Left cardiac atrium (tissue), 4 donors: ENCODE results near the gene DAB2. TPM values are rescaled to one million over a fixed set of nuclear protein-coding genes. Genes with fewer than 3 reads are reported as not detected.

Source experiments
- ATAC-seq, 2 donors: fragments of 200-7000 bp; cut with Tn5 transposase; one replicate each; pipeline ENCODE4 v1.9.1; 2020; ENCODE audit warnings: mild to moderate bottlenecking in 2 of 2, moderate library complexity in 2 of 2
- DNase-seq: peaks from one replicate; pipeline ENCODE4 v3.0.0-alpha.2; 2020
- intact Hi-C, 2 donors: fragments of 100-400 bp; cut with DNase I; formaldehyde crosslinking; loops; one replicate each; pipeline versions ENCODE4 v1.14.1 to v1.15.1; 2022 to 2023
- total RNA-seq, 2 donors: library from RNA; stranded (reverse); fragmentation: NEBNext Ultra II Directional; extraction: Animal tissue kit (Norgen Biotek cat#: 25700); gene quantifications; one replicate each; pipeline ENCODE4 v1.2.1, GENCODE V29; 2021
- donor health status: DM: no; HTN: yes; CAD: no.
- donor health status: DM: no; HTN: yes; CAD: no; lungs with severe emphysema.
- donor health status: DM: yes; HTN: yes; CAD: no.
- donor health status: Dilated cardiomyopathy.

DAB2 gene
- total RNA-seq, 2 donors from 2014 or later, result 58.2 to 67.3 TPM

- ATAC-seq, result no peak
- intact Hi-C loops, result no loop called here
- no peak for DNase-seq
Observed at GRCh38 chr5:39450487-39450886, 25.7 kb upstream of the DAB2 start.

GRCh38 chr5:39449591-39449990, 24.8 kb upstream of the DAB2 start:
- intact Hi-C loops, result no loop called here
- ATAC-seq (no peak), DNase-seq (no peak)

- intact Hi-C loops, result no loop called here
- ATAC-seq, result no peak
- no peak for DNase-seq
Observed at GRCh38 chr5:39448506-39449128, 23.8 kb upstream of the DAB2 start.

- intact Hi-C loops, result no loop called here
- DNase-seq (no peak), ATAC-seq (no peak)
Observed at GRCh38 chr5:39447968-39448367, 23.2 kb upstream of the DAB2 start.

GRCh38 chr5:39447059-39447458, 22.3 kb upstream of the DAB2 start:
- intact Hi-C loops, result no loop called here
- no peak for DNase-seq
- ATAC-seq, result no peak

DNA sequence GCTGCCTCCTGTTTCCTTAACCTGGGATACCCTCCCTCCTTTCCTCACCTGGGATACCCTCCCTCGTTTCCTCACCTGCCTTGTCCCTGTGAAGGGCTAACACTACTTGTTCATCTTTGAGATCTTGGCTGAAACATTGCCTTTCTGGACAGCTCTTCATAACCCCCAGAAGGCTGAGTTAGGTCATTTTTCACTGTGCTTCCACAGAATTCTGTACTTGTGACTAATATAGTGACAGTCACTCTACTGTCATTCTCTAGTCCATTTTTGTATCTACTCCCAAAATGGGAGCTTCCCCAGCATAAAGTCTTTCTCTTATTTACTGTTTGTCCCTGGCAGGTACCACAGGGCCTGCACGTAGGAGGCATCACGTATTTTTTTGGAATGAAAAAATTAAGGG, 21.5 kb upstream of the DAB2 start:
- ATAC-seq (no peak), DNase-seq (no peak)
- intact Hi-C loops, result no loop called here

DNA sequence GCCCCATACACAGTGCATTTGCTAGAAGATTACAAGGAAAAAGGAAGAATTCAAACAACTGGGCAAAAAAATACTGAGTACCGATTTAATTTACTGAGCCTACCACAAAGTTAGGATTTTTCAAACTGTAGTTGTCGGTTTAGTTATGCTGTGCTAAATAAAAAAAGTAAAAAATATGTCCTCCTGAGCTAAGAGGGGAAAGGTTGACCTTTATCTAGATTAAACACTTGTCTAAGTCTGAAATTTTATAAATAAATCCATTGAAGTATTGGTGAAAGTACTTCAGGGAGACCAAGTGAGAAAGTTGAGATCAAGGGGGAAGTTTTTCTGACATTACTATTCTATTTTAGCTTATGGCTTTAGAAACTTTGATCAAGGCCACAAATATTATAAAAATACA, 19.1 kb upstream of the DAB2 start:
- intact Hi-C loops, result no loop called here
- DNase-seq, result no peak
- no peak for ATAC-seq

GRCh38 chr5:39442991-39443390, 18.2 kb upstream of the DAB2 start:
- intact Hi-C loops, result no loop called here
- ATAC-seq (no peak), DNase-seq (no peak)

GRCh38 chr5:39441838-39442237, 17.1 kb upstream of the DAB2 start:
- ATAC-seq (no peak), DNase-seq (no peak)
- intact Hi-C loops, result no loop called here

- intact Hi-C loops, result no loop called here
- ATAC-seq (no peak), DNase-seq (no peak)
Observed at GRCh38 chr5:39440958-39441624, 16.3 kb upstream of the DAB2 start.

DNA sequence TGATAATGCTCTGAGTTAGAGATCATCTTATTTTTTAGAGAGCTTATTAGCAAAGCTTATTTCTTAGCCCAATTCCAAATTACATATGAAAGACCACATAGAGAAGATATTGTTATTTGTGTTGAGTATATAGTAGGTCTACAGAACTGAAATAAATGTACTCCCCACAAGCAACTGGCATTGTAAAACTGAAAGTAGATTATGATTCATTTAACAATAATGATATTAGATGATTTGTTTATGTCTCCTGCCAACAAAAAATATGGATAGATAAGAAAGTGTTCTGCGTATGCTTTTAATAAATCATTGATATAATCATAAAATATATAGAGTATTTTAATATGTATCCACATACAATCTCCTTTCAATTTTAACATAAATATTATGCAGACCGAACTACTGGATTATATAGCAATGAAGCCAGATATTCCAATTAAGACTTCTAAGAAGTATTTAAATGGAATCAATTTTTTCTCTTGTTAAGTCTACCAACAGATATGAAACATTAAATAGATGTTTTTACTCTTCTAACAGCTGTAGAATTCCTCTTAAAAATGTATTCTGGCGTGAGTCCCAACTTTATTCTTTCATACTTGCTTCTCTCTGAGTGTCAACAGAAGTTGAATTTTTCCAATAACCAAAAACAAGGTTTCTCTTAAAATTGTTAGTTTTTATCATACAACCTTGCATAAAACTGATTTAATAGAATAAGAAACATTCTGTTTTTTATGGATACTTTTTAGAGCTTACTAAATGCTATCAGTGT, 15.6 kb upstream of the DAB2 start:
- intact Hi-C loops, result no loop called here
- ATAC-seq (no peak), DNase-seq (no peak)

DNA sequence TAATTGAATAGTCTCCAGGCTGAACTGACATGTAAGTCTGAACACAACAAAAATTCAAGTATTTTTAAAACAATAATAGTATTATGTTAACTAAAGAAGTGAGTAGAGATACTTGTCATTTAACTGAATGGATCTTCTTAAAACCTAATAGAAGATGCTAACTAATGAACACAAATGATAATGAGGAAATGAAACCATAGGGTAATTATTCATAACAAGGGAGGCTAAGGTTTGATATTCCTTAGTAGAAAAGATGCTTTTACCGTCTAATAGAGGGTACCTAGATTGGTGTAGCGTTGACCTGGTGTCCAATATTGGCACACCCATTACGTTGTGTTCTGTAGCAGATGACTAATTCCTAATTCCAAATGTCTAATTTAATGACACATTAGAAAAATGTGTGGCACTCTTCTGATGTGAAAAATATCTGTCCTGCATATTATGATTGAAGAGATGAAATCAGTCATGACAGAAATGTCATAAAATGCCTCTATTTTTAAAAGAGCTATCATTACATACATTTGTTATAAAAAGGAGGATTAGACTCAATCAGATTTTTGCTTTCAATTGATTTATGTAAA, 14.9 kb upstream of the DAB2 start:
- intact Hi-C loops, result no loop called here
- DNase-seq (no peak), ATAC-seq (no peak)

DNA sequence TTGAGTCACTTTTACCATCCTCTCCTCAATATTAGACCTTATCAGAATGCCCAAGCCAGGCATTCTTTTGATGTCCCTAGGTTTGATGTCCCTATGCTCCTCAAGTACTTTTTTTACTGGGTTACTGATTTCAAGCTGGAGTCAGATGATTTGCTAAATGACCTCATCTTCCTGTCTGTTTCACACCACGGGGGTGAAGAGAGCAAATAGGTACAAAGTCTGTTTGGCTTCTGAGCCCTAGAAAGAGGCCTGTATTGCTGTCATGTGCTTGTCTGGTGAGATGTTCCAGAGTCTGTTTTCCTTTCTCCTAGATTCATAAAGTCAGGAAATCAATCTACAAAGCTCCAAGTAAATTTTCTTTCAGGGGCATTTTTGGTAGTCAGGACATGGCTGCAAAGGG, 12.7 kb upstream of the DAB2 start:
- intact Hi-C loops, result no loop called here
- DNase-seq (no peak), ATAC-seq (no peak)

- DNase-seq (no peak), ATAC-seq (no peak)
- intact Hi-C loops, result no loop called here
Observed at GRCh38 chr5:39433848-39434247, 9.1 kb upstream of the DAB2 start.

- no peak for DNase-seq
- no peak for ATAC-seq
Observed at GRCh38 chr5:39432696-39433530, 8.1 kb upstream of the DAB2 start.

DNA sequence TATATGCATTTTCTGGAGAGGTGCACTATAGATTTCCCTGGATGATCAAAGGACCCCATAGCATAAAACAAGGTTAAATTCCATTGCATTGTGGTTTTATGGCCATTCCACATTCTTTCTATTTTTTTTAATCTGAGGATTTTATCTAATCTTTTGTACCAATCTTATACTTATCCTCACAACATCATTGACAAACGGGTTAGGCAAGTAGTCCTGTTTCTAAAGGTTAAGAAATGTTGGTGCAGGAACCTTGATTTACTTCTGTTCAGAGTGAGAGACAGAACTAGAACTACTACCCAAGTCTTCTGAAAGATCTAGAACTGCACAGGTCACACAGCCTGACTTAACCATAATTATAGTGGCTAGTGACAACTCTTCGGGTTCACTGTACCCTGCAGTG, 5.7 kb upstream of the DAB2 start:
- DNase-seq, result no peak
- ATAC-seq, result no peak
- intact Hi-C loops, result no loop called here

More at GRCh38 chr5:39432696-39433530, 8.1 kb upstream of the DAB2 start:
- intact Hi-C loops, result no loop called here

GRCh38 chr5:39428640-39429039, 3.9 kb upstream of the DAB2 start:
- intact Hi-C loops, result no loop called here
- no peak for DNase-seq

GRCh38 chr5:39427633-39428032, 2.9 kb upstream of the DAB2 start:
- ATAC-seq (no peak), DNase-seq (no peak)
- intact Hi-C loops, result no loop called here

More at GRCh38 chr5:39428640-39429039, 3.9 kb upstream of the DAB2 start:
- no peak for ATAC-seq

GRCh38 chr5:39427229-39427628, 2.4 kb upstream of the DAB2 start:
- DNase-seq (no peak), ATAC-seq (no peak)
- intact Hi-C loops, result no loop called here
